ENCODE data around the gene GAL3ST1. TPM values are rescaled to one million over a fixed set of nuclear protein-coding genes. Genes with fewer than 3 reads are reported as not detected.

Gene GAL3ST1
- total and polyA plus RNA-seq, 8 donors: 0.87 to 48.4 (median 3.7) TPM

DNA sequence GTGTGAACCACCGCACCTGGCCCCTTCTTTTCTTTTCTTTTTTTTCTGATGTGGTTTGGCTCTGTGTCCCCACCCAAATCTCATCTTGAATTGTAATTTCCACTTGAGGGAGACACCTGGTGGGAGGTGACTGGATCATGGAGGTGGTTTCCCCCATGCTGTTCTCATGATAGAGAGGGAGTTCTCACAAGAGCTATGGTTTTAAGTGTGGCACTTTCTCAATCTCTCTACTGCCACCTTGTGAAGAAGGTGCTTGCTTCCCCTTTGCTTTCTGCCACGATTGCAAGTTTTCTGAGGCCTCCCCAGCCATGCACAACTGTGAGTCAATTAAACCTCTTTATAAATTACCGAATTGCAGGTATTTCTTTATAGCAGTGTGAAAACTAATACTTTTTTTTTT, 27.6 kb upstream of the GAL3ST1 start:
- 44 to 59% (median 48%) methylated on average over 3 of the region's 3 CpGs for WGBS, 5 donors
- peak in 4 of 7 experiments; percentile 19 to 44 (median 30) for TF ChIP-seq CTCF (IDR thresholded peaks at IDR 0.05)
- TF ChIP-seq POLR2AphosphoS5 (IDR thresholded peaks at IDR 0.05): no peak
- no peak overlapping the region for H3K4me3 ChIP-seq
- intact Hi-C loops (cut with DNase I; ENCODE audit: low total_unique reads): no loop called here
- DNase-seq: peak in 1 of 2 donors; percentile 67
- H3K9me3 ChIP-seq: no peaks in the 10 kb centered on the region
- H3K36me3 ChIP-seq: no peaks in the 10 kb centered on the region
- no peaks in the 10 kb centered on the region for H3K27me3 ChIP-seq
- no peak overlapping the region for H3K27ac ChIP-seq
- peaks cover 16 to 39% (median 22%) of the 10 kb centered on the region in 4 donors for H3K4me1 ChIP-seq

- Histone ChIP-seq H3K27me3 (no peaks in the 10 kb centered on the region), H3K27ac (no peak overlapping the region), H3K36me3 (no peaks in the 10 kb centered on the region), H3K9me3 (no peaks in the 10 kb centered on the region), H3K4me3 (no peak overlapping the region), H3K4me1 (peaks cover 18 to 39% (median 26%) of the 10 kb centered on the region in 4 donors)
- no peak for DNase-seq
- no peak for TF ChIP-seq EP300 (IDR thresholded peaks at IDR 0.05)
- TF ChIP-seq POLR2AphosphoS5 (IDR thresholded peaks at IDR 0.05): no peak
- intact Hi-C loops (cut with DNase I; ENCODE audit: low total_unique reads): no loop called here
- 82 to 87% (median 85%) methylated on average over 5 of the region's 5 CpGs for WGBS, 5 donors
Measured at GRCh38 chr22:30601464-30601863, 27.0 kb upstream of the GAL3ST1 start.

DNA sequence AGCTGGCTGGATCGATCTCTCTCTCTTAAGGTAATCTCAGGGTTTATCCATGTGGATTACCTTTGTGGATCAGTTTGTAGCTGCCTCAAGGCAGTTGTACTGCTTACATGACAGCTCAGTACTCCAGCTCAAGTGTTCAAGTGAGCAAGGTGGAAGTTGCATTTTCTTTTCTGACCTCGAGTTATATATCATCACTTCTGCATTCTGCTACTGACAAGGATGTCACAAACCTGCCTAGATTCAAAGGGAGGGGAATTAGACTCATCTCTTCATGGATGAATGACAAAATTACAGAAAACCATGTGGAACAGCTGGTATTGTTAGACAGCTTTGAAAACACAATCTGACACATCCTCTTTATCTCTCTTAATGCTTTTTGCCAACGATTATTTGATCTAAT, 26.5 kb upstream of the GAL3ST1 start:
- 47 to 54% (median 53%) methylated on average over 3 of the region's 3 CpGs for WGBS, 5 donors
- no peak for DNase-seq
- Histone ChIP-seq H3K4me1 (peaks cover 14 to 37% (median 24%) of the 10 kb centered on the region in 4 donors), H3K27ac (no peak overlapping the region), H3K36me3 (no peaks in the 10 kb centered on the region), H3K4me3 (no peak overlapping the region), H3K9me3 (no peaks in the 10 kb centered on the region), H3K27me3 (no peaks in the 10 kb centered on the region)
- TF ChIP-seq POLR2AphosphoS5 (IDR thresholded peaks at IDR 0.05): no peak
- TF ChIP-seq CTCF (IDR thresholded peaks at IDR 0.05): no peak
- no peak for TF ChIP-seq EP300 (IDR thresholded peaks at IDR 0.05)
- TF ChIP-seq POLR2A (IDR thresholded peaks at IDR 0.05): no peak
- intact Hi-C loops (cut with DNase I; ENCODE audit: low total_unique reads): no loop called here

DNA sequence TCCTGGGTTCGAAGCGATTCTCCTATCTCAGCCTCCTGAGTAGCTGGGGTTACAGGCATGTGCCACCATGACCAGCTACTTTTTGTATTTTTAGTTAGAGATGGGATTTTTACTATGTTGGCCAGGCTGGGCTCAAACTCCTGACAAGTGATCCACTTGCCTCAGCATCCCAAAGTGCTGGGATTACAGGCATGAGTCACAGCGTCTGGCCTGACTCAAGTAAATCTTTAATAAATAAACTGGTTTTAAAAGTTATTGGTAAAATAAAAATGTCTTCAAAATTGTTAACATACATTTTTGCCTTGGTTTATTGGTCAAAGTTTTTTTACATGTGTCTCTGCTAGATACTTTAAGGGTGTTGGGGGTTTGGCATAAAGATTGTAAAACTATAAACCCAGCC, 24.5 kb upstream of the GAL3ST1 start:
- no peaks in the 10 kb centered on the region for H3K9me3 ChIP-seq
- intact Hi-C loops (cut with DNase I; ENCODE audit: low total_unique reads): no loop called here
- peaks cover 15 to 31% (median 23%) of the 10 kb centered on the region in 4 donors for H3K4me1 ChIP-seq
- TF ChIP-seq POLR2AphosphoS5 (IDR thresholded peaks at IDR 0.05) (no peak), EP300 (IDR thresholded peaks at IDR 0.05) (no peak), CTCF (IDR thresholded peaks at IDR 0.05) (no peak), POLR2A (IDR thresholded peaks at IDR 0.05) (no peak)
- no peak for DNase-seq
- whole genome bisulfite sequencing, 5 donors: 81 to 91% (median 89%) methylated on average over 3 of the region's 3 CpGs
- no peaks in the 10 kb centered on the region for H3K27me3 ChIP-seq
- H3K4me3 ChIP-seq: no peak overlapping the region
- H3K36me3 ChIP-seq: no peaks in the 10 kb centered on the region
- H3K27ac ChIP-seq: no peak overlapping the region

GRCh38 chr22:30596886-30597285, 22.4 kb upstream of the GAL3ST1 start:
- intact Hi-C loops (cut with DNase I; ENCODE audit: low total_unique reads): no loop called here
- WGBS, 5 donors: 48 to 90% (median 81%) methylated on average over 13 to 29 of the region's 29 CpGs; no CpG with 5 or more reads in 1 of the 5 donors
- TF ChIP-seq EP300 (IDR thresholded peaks at IDR 0.05): no peak
- TF ChIP-seq CTCF (IDR thresholded peaks at IDR 0.05): no peak
- no peak for TF ChIP-seq POLR2AphosphoS5 (IDR thresholded peaks at IDR 0.05)
- no peak for TF ChIP-seq POLR2A (IDR thresholded peaks at IDR 0.05)
- Histone ChIP-seq H3K4me3 (no peak overlapping the region), H3K27me3 (no peaks in the 10 kb centered on the region), H3K27ac (peak overlapping the region in 4 of 5 donors; percentile 13 to 65 (median 54)), H3K36me3 (no peaks in the 10 kb centered on the region), H3K4me1 (peaks cover 20 to 35% (median 28%) of the 10 kb centered on the region in 4 donors), H3K9me3 (no peaks in the 10 kb centered on the region)
- peak in 1 of 2 donors; percentile 27 for DNase-seq
